Measurements from ENCODE around the gene STMND1.

DNA sequence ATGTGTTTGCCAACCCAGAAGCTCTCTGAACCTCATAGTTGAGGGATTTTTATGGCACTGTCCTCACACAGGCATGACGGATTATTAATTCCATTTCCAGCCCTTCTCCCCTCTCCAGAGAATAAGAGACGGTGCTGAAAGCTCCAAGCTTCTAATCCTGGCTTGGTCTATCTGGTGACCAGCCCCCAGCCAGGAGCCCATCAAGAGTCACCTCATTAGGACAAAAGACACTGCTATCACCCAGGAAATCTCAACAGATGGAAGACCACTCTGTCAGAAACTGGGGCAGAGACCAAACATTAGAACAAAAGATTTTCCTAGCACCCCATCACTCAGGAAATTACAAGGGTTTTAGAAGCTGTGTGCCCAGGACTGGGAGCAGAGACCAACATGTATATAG, 48.2 kb downstream of the STMND1 start:
- TF ChIP-seq, protein P1, sequence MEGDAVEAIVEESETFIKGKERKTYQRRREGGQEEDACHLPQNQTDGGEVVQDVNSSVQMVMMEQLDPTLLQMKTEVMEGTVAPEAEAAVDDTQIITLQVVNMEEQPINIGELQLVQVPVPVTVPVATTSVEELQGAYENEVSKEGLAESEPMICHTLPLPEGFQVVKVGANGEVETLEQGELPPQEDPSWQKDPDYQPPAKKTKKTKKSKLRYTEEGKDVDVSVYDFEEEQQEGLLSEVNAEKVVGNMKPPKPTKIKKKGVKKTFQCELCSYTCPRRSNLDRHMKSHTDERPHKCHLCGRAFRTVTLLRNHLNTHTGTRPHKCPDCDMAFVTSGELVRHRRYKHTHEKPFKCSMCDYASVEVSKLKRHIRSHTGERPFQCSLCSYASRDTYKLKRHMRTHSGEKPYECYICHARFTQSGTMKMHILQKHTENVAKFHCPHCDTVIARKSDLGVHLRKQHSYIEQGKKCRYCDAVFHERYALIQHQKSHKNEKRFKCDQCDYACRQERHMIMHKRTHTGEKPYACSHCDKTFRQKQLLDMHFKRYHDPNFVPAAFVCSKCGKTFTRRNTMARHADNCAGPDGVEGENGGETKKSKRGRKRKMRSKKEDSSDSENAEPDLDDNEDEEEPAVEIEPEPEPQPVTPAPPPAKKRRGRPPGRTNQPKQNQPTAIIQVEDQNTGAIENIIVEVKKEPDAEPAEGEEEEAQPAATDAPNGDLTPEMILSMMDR (conservative IDR thresholded peaks at IDR 0.05; ENCODE audit: low read depth, low read length), result no peak
- no peak for TF ChIP-seq EZH2 (IDR thresholded peaks at IDR 0.05; ENCODE audit: borderline replicate concordance, low read depth, low read length, poor library complexity, severe bottlenecking)

Measured in A673 (cell line).